HG03175 (cell line): Measurements from ENCODE around the gene RAC3.

ENCODE experiments used
- ATAC-seq: cut with Tn5 transposase; IDR thresholded peaks from one replicate; pipeline ENCODE4 v1.9.1; 2021; ENCODE audit warnings: mild to moderate bottlenecking, moderate library complexity; ENCODE audit not compliant: unreplicated experiment

RAC3 gene

GRCh38 chr17:82065638-82066303 is 34.3 kb downstream of the RAC3 start, which contains the start of gene DUS1L:
TSS of gene DUS1L (minus strand) at chr17:82065804. CDS start at chr17:82065059, 745 bp downstream.
- ATAC-seq: peak; percentile 67

GRCh38 chr17:82070611-82071010 is 39.1 kb downstream of the RAC3 start:
- ATAC-seq: no peak

GRCh38 chr17:82072827-82073226 is 41.3 kb downstream of the RAC3 start:
- ATAC-seq: no peak

- no peak for ATAC-seq
Observed at GRCh38 chr17:82073446-82073845, 42.0 kb downstream of the RAC3 start.

- no peak for ATAC-seq
Observed at GRCh38 chr17:82076018-82076784, 44.7 kb downstream of the RAC3 start.

- ATAC-seq: no peak
Observed at GRCh38 chr17:82076785-82077591, 45.5 kb downstream of the RAC3 start.

- ATAC-seq: no peak
Observed at GRCh38 chr17:82077617-82078358, 46.3 kb downstream of the RAC3 start.

GRCh38 chr17:82078433-82078832 is 47.0 kb downstream of the RAC3 start:
- ATAC-seq: no peak

- ATAC-seq: no peak
Observed at GRCh38 chr17:82079001-82079677, 47.7 kb downstream of the RAC3 start.

- ATAC-seq: no peak
Observed at GRCh38 chr17:82080048-82080788, 48.7 kb downstream of the RAC3 start.

- no peak for ATAC-seq
Observed at GRCh38 chr17:82080789-82081464, 49.4 kb downstream of the RAC3 start.

- ATAC-seq: no peak
Observed at GRCh38 chr17:82081546-82081945, 50.1 kb downstream of the RAC3 start.

- no peak for ATAC-seq
Observed at GRCh38 chr17:82081966-82082365, 50.5 kb downstream of the RAC3 start.

GRCh38 chr17:82082456-82082855 is 51.0 kb downstream of the RAC3 start:
- ATAC-seq: no peak

GRCh38 chr17:82083009-82083408 is 51.5 kb downstream of the RAC3 start:
- no peak for ATAC-seq
